Uterus (tissue), 4 donors: ENCODE data around the gene PCK2. TPM values are rescaled to one million over a fixed set of nuclear protein-coding genes. Genes with fewer than 3 reads are reported as not detected.

Experiments
- DNase-seq, 2 donors: peaks; one replicate each; pipeline ENCODE4 v3.0.0-alpha.2; 2019 to 2020
- H3K27ac ChIP-seq, 2 donors: fragments of 200-600 bp; sonication (generic); 1 replicate in 1 of 2; 2 replicates in 1 of 2; pipeline ENCODE4 v1.5.1; 2016 to 2018
- H3K27me3 ChIP-seq, 2 donors: fragments of 200-600 bp; sonication (generic); one replicate each; pipeline ENCODE4 v1.5.1; 2018 to 2019; ENCODE audit warnings: control low read depth in 1 of 2
- H3K36me3 ChIP-seq, 2 donors: fragments of 200-600 bp; sonication (generic); one replicate each; pipeline ENCODE4 v1.5.1; 2019; ENCODE audit warnings: control low read depth in 1 of 2
- H3K4me1 ChIP-seq, 2 donors: fragments of 200-600 bp; sonication (generic); one replicate each; pipeline ENCODE4 v1.5.1; 2018 to 2019; ENCODE audit warnings: control low read depth in 1 of 2
- H3K4me3 ChIP-seq, 2 donors: fragments of 200-600 bp; sonication (generic); 1 replicate in 1 of 2; 2 replicates in 1 of 2; pipeline ENCODE4 v1.5.1; 2018 to 2019; ENCODE audit warnings: mild to moderate bottlenecking in 1 of 2
- H3K9me3 ChIP-seq, 2 donors: fragments of 200-600 bp; sonication (generic); one replicate each; pipeline ENCODE4 v1.5.1; 2019; ENCODE audit warnings: control low read depth in 1 of 2
- POLR2A ChIP-seq, 2 donors: fragments of 450-650 bp; IDR thresholded peaks; one replicate each; pipeline ENCODE4 v1.6.1; 2016; ENCODE audit warnings: antibody characterized with exemption in 2 of 2, mild to moderate bottlenecking in 1 of 2, moderate library complexity in 1 of 2
- intact Hi-C: fragments of 100-400 bp; cut with DNase I; formaldehyde crosslinking; loops from one replicate; pipeline ENCODE4 v1.15.1; 2023; ENCODE audit warnings: low total_unique reads
- total RNA-seq, 4 donors: library from RNA; depleted of rRNA in 3 of 4; stranded (reverse); fragments of >200 nt in 3 of 4; gene quantifications; one replicate each; pipeline versions ENCODE4 v1.1.0 to v1.2.4, GENCODE V29; 2014 to 2023
- TF ChIP-seq, protein P1 (sequence below), 4 experiments: fragments of 200-600 bp in 2 of 4; fragments of 450-650 bp in 2 of 4; sonication (generic) in 2 of 4; IDR thresholded peaks; one replicate each; pipeline ENCODE4 v1.5.1; 2016 to 2019; ENCODE audit warnings: antibody characterized with exemption in 4 of 4, mild to moderate bottlenecking in 2 of 4, moderate library complexity in 1 of 4
- donor health status: DM: yes; HTN: yes; CAD: no.

PCK2 gene
- total RNA-seq, 4 donors from 2014 or later: 13.1 to 19.4 (median 15.1) TPM; not detected in 1

DNA sequence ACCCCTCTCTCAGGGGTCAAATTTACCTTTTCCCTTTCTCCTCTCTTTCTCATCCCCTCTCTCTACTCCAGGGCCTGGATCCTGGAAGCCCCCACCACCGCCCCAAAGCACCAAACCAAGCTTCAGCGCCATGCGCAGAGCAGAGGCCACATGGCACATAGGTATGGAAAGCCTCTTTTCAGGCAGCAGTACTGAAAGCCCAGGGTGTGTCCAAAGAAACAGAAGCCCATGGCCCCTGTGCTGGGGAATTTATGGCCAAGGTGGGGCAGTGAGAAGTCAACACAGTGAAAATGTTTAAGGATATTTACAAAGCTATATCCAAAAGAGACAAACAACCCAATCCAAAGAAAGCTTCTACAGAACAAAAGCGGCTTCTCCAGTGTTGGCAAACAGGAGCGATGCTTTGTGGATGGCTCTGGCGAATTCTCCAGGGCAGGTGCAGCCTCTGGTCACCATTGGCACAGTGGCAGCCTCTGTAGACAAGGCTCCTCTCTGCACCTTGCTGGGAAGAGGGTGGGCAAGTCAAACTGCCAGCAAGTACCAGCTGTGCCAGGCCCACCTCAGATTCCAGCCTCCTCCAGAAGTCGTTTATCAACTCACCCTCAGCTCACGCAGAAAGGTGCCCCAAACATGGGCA lies 27.5 kb upstream of the PCK2 start:
- intact Hi-C loops: no loop called here
- Histone ChIP-seq H3K4me3 (no peak overlapping the region), H3K36me3 (no peaks in the 10 kb centered on the region), H3K4me1 (no peaks in the 10 kb centered on the region), H3K27me3 (no peaks in the 10 kb centered on the region), H3K9me3 (no peaks in the 10 kb centered on the region), H3K27ac (no peak overlapping the region)
- TF ChIP-seq, protein P1, sequence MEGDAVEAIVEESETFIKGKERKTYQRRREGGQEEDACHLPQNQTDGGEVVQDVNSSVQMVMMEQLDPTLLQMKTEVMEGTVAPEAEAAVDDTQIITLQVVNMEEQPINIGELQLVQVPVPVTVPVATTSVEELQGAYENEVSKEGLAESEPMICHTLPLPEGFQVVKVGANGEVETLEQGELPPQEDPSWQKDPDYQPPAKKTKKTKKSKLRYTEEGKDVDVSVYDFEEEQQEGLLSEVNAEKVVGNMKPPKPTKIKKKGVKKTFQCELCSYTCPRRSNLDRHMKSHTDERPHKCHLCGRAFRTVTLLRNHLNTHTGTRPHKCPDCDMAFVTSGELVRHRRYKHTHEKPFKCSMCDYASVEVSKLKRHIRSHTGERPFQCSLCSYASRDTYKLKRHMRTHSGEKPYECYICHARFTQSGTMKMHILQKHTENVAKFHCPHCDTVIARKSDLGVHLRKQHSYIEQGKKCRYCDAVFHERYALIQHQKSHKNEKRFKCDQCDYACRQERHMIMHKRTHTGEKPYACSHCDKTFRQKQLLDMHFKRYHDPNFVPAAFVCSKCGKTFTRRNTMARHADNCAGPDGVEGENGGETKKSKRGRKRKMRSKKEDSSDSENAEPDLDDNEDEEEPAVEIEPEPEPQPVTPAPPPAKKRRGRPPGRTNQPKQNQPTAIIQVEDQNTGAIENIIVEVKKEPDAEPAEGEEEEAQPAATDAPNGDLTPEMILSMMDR (IDR thresholded peaks at IDR 0.05): no peak
- TF ChIP-seq POLR2A (IDR thresholded peaks at IDR 0.05): no peak
- no peak for DNase-seq

DNA sequence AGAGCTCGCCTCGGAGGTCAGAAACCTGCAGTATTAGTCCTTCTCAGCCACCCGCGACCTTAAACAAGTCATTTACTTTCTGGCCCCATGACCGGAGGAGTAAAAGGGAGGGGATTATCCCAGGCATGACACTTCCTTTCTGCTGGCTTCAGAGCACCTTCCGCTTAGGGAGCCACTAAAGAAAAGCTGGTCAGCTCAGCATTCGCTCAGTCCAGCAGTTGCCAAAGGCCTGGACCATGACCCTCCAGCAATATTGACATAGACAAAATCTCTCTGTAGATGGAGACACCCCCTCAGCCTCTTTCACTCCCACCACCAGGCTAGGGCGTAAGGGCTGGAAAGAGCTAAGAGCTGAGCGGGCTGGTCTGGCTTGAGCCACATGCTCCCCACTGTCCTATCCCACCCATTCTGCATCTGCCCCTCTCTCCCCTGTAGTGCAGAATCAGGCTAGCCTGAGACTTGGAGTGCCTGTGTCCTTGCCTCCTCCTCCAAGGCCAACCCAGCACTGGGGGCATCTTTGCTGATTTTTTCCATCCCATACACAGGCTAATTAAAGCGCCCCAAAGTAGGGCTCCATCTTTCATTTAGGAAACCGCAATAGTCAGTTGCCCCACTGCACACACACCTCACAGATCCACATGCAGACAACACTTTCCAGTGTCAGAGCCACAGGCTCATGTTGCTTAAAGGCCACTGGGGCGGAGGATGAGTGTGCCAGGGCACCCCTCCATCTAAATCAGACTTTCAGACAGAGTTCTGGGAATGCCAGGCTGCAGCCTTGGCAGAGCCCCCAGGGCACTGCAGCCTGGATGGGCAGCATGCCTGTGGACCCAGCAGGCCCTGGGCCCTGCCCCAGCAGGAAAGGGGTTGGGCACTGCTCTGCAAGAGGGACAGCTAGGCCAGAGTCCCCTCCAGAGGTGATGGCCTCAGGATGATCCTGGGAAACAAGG lies 26.7 kb upstream of the PCK2 start:
- TF ChIP-seq, protein P1 (IDR thresholded peaks at IDR 0.05): no peak
- TF ChIP-seq POLR2A (IDR thresholded peaks at IDR 0.05): no peak
- no peak for DNase-seq
- no peaks in the 10 kb centered on the region for H3K4me1 ChIP-seq
- no peaks in the 10 kb centered on the region for H3K27me3 ChIP-seq
- H3K36me3 ChIP-seq: no peaks in the 10 kb centered on the region
- no peak overlapping the region for H3K27ac ChIP-seq
- H3K9me3 ChIP-seq: no peaks in the 10 kb centered on the region
- intact Hi-C loops: no loop called here
- no peak overlapping the region for H3K4me3 ChIP-seq

GRCh38 chr14:24068711-24069410 lies 25.2 kb upstream of the PCK2 start:
- no peak overlapping the region for H3K4me3 ChIP-seq
- no peak for DNase-seq
- intact Hi-C loops: no loop called here
- H3K4me1 ChIP-seq: no peaks in the 10 kb centered on the region
- no peaks in the 10 kb centered on the region for H3K9me3 ChIP-seq
- H3K27me3 ChIP-seq: no peaks in the 10 kb centered on the region
- no peak overlapping the region for H3K27ac ChIP-seq
- TF ChIP-seq, protein P1 (IDR thresholded peaks at IDR 0.05): no peak
- no peak for TF ChIP-seq POLR2A (IDR thresholded peaks at IDR 0.05)
- no peaks in the 10 kb centered on the region for H3K36me3 ChIP-seq

DNA sequence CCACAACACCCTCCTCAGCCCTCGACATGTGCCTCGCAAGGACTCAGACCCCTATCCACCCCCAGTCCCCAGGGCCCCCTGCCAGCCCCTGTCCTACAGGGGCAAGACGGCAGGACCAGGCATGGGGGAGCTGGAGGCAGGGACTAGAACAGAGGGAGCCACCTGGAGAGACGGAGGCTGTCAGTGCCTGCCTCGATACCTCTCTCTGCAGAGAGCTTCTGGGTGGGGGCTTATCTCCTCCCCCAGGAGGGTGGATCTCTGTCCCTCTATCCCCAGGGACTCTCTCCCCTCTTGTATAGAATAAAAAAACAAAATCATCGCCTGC lies 24.7 kb upstream of the PCK2 start:
- H3K27me3 ChIP-seq: no peaks in the 10 kb centered on the region
- no peaks in the 10 kb centered on the region for H3K36me3 ChIP-seq
- H3K4me1 ChIP-seq: no peaks in the 10 kb centered on the region
- no peak for DNase-seq
- intact Hi-C loops: no loop called here
- TF ChIP-seq, protein P1 (IDR thresholded peaks at IDR 0.05): no peak
- TF ChIP-seq POLR2A (IDR thresholded peaks at IDR 0.05): no peak
- no peak overlapping the region for H3K27ac ChIP-seq
- no peaks in the 10 kb centered on the region for H3K9me3 ChIP-seq
- H3K4me3 ChIP-seq: no peak overlapping the region
